CD4-positive, CD25-positive, alpha-beta regulatory T cell (primary cell): ENCODE measurements around the gene BARX1. TPM values are rescaled to one million over a fixed set of nuclear protein-coding genes. Genes with fewer than 3 reads are reported as not detected.
"Not testable (repeated sequence)": the region's sequence is repeated elsewhere in the genome, so short reads cannot be mapped to it uniquely, and the experiment has no call there.

Source experiments
- ATAC-seq, 2 donors: fragments of 150-1000 bp; cut with Tn5 transposase; one replicate each; pipeline ENCODE4 v1.10.0; 2021; ENCODE audit warnings: low read depth in 2 of 2, moderate number of reproducible peaks in 2 of 2, moderate library complexity in 1 of 2
- DNase-seq, 3 donors: peaks; one replicate each; pipeline versions ENCODE4 v3.0.0 to v3.0.0-alpha.2; 2012 to 2022; ENCODE audit warnings: mixed read lengths in 1 of 3
- H3K27ac ChIP-seq: one replicate; pipeline ENCODE4 v1.7.0; 2013; ENCODE audit warnings: mild to moderate bottlenecking, low read length; ENCODE audit not compliant: insufficient read depth, poor library complexity, severe bottlenecking
- H3K27me3 ChIP-seq: one replicate; pipeline ENCODE4 v1.7.0; 2013; ENCODE audit warnings: low read length; ENCODE audit not compliant: control insufficient read depth, insufficient read depth
- H3K36me3 ChIP-seq: one replicate; pipeline ENCODE4 v1.7.0; 2013; ENCODE audit warnings: mild to moderate bottlenecking, low read length, moderate library complexity; ENCODE audit not compliant: control insufficient read depth, insufficient read depth
- H3K4me1 ChIP-seq: 2 replicates; pipeline ENCODE4 v1.7.0; 2013; ENCODE audit warnings: mild to moderate bottlenecking, low read length; ENCODE audit not compliant: insufficient read depth, control insufficient read depth, poor library complexity, severe bottlenecking
- H3K4me3 ChIP-seq: one replicate; pipeline ENCODE4 v1.7.0; 2013; ENCODE audit warnings: low read depth, mild to moderate bottlenecking, low read length, moderate library complexity
- H3K9me3 ChIP-seq, 2 experiments: 1 replicate in 1 of 2; 2 replicates in 1 of 2; pipeline ENCODE4 v1.7.0; 2013; ENCODE audit warnings: low read length in 2 of 2, mild to moderate bottlenecking in 1 of 2, moderate library complexity in 1 of 2; ENCODE audit not compliant: control insufficient read depth in 2 of 2
- H3K27ac Mint-ChIP-seq, 3 donors: one replicate each; pipeline ENCODE4 v1.8.0; 2020 to 2022; ENCODE audit warnings: mild to moderate bottlenecking in 3 of 3, mixed read lengths in 3 of 3, moderate library complexity in 2 of 3
- H3K27me3 Mint-ChIP-seq: one replicate; pipeline ENCODE4 v1.8.0; 2022; ENCODE audit warnings: mild to moderate bottlenecking, mixed read lengths
- H3K36me3 Mint-ChIP-seq: one replicate; pipeline ENCODE4 v1.8.0; 2020; ENCODE audit warnings: mixed read lengths
- H3K4me1 Mint-ChIP-seq, 4 donors: one replicate each; pipeline ENCODE4 v1.8.0; 2020 to 2022; ENCODE audit warnings: mixed read lengths in 4 of 4, mild to moderate bottlenecking in 1 of 4
- H3K4me3 Mint-ChIP-seq, 4 donors: one replicate each; pipeline ENCODE4 v1.8.0; 2020 to 2022; ENCODE audit warnings: mild to moderate bottlenecking in 4 of 4, mixed read lengths in 4 of 4, moderate library complexity in 3 of 4
- H3K9me3 Mint-ChIP-seq, 7 donors: one replicate each; pipeline ENCODE4 v1.8.0; 2020 to 2022; ENCODE audit warnings: mixed read lengths in 7 of 7, mild to moderate bottlenecking in 3 of 7, moderate library complexity in 2 of 7
- polyA plus RNA-seq, 4 donors: library from polyadenylated mRNA; unstranded; fragments of 300-500 nt; fragmentation: Illumina TruSeq; gene quantifications; one replicate each; pipeline ENCODE4 v1.2.3, GENCODE V29; 2021
- total RNA-seq: library from RNA; stranded (reverse); gene quantifications from one replicate; pipeline ENCODE4 v1.2.3, GENCODE V29; 2022

The BARX1 gene
- total and polyA plus RNA-seq, 5 donors from 2014 or later = not detected

- Histone ChIP-seq H3K4me3 (no peak overlapping the region), H3K36me3 (no peaks in the 10 kb centered on the region), H3K27ac (no peak overlapping the region), H3K27me3 (peaks cover 25% of the 10 kb centered on the region), H3K4me1 (no peaks in the 10 kb centered on the region), H3K9me3 (no peaks in the 10 kb centered on the region)
- H3K9me3 Mint-ChIP-seq = peaks cover 0 to 3% (median 0%) of the 10 kb centered on the region in 7 donors
- DNase-seq = no peak
- H3K36me3 Mint-ChIP-seq = peaks cover 3% of the 10 kb centered on the region
- no peak for ATAC-seq
- H3K27ac Mint-ChIP-seq = no peak overlapping the region
- no peak overlapping the region for H3K4me3 Mint-ChIP-seq
- peaks cover 48% of the 10 kb centered on the region for H3K27me3 Mint-ChIP-seq
- peaks cover 0 to 12% (median 2%) of the 10 kb centered on the region in 4 donors for H3K4me1 Mint-ChIP-seq
Observed at GRCh38 chr9:93940951-93941350, 14.2 kb downstream of the BARX1 start.

GRCh38 chr9:93939589-93939988, 15.6 kb downstream of the BARX1 start:
- not testable (repeated sequence) for H3K4me3 ChIP-seq, H3K4me3 Mint-ChIP-seq, H3K4me1 ChIP-seq, DNase-seq, ATAC-seq, H3K4me1 Mint-ChIP-seq, H3K9me3 ChIP-seq, H3K36me3 ChIP-seq, H3K27ac ChIP-seq, H3K9me3 Mint-ChIP-seq, H3K27ac Mint-ChIP-seq, H3K36me3 Mint-ChIP-seq
- H3K27me3 Mint-ChIP-seq = peaks cover 39% of the 10 kb centered on the region
- peaks cover 20% of the 10 kb centered on the region for H3K27me3 ChIP-seq

- no peak overlapping the region for H3K27ac Mint-ChIP-seq
- no peak for ATAC-seq
- Histone ChIP-seq H3K4me1 (no peaks in the 10 kb centered on the region), H3K36me3 (no peaks in the 10 kb centered on the region), H3K9me3 (no peaks in the 10 kb centered on the region), H3K27ac (no peak overlapping the region), H3K27me3 (peaks cover 13% of the 10 kb centered on the region), H3K4me3 (no peak overlapping the region)
- peaks cover 21% of the 10 kb centered on the region for H3K27me3 Mint-ChIP-seq
- no peaks in the 10 kb centered on the region for H3K4me1 Mint-ChIP-seq
- no peaks in the 10 kb centered on the region for H3K36me3 Mint-ChIP-seq
- DNase-seq = no peak
- H3K4me3 Mint-ChIP-seq = no peak overlapping the region
- no peaks in the 10 kb centered on the region for H3K9me3 Mint-ChIP-seq
Observed at GRCh38 chr9:93937193-93937592, 18.0 kb downstream of the BARX1 start.

GRCh38 chr9:93931905-93932304, 23.2 kb downstream of the BARX1 start:
- peaks cover 9% of the 10 kb centered on the region for H3K27me3 ChIP-seq
- no peak for DNase-seq

GRCh38 chr9:93930070-93930469, 25.1 kb downstream of the BARX1 start:
- H3K36me3 ChIP-seq = no peaks in the 10 kb centered on the region
- H3K4me1 ChIP-seq = no peaks in the 10 kb centered on the region
- H3K27me3 ChIP-seq = peaks cover 6% of the 10 kb centered on the region
- no peaks in the 10 kb centered on the region for H3K4me1 Mint-ChIP-seq
- H3K4me3 ChIP-seq = no peak overlapping the region
- no peak overlapping the region for H3K27ac Mint-ChIP-seq
- peaks cover 0 to 2% (median 0%) of the 10 kb centered on the region in 7 donors for H3K9me3 Mint-ChIP-seq
- H3K4me3 Mint-ChIP-seq = peak overlapping the region in 1 of 4 donors; percentile 12
- peaks cover 22% of the 10 kb centered on the region for H3K27me3 Mint-ChIP-seq
- DNase-seq (no peak), ATAC-seq (no peak)
- H3K9me3 ChIP-seq = no peaks in the 10 kb centered on the region
- no peaks in the 10 kb centered on the region for H3K36me3 Mint-ChIP-seq
- H3K27ac ChIP-seq = no peak overlapping the region

More at GRCh38 chr9:93931905-93932304, 23.2 kb downstream of the BARX1 start:
- no peak overlapping the region for H3K27ac ChIP-seq
- no peak overlapping the region for H3K27ac Mint-ChIP-seq
- no peak overlapping the region for H3K4me3 ChIP-seq
- ATAC-seq = no peak
- no peak overlapping the region for H3K4me3 Mint-ChIP-seq
- H3K4me1 ChIP-seq = no peaks in the 10 kb centered on the region
- no peaks in the 10 kb centered on the region for H3K9me3 ChIP-seq
- H3K36me3 Mint-ChIP-seq = no peaks in the 10 kb centered on the region
- peaks cover 25% of the 10 kb centered on the region for H3K27me3 Mint-ChIP-seq
- peaks cover 0 to 2% (median 0%) of the 10 kb centered on the region in 7 donors for H3K9me3 Mint-ChIP-seq
- H3K4me1 Mint-ChIP-seq = no peaks in the 10 kb centered on the region
- no peaks in the 10 kb centered on the region for H3K36me3 ChIP-seq

- no peaks in the 10 kb centered on the region for H3K4me1 Mint-ChIP-seq
- H3K27ac ChIP-seq = no peak overlapping the region
- DNase-seq = no peak
- H3K9me3 Mint-ChIP-seq = peaks cover 0 to 2% (median 0%) of the 10 kb centered on the region in 7 donors
- H3K4me1 ChIP-seq = no peaks in the 10 kb centered on the region
- no peaks in the 10 kb centered on the region for H3K9me3 ChIP-seq
- peaks cover 6% of the 10 kb centered on the region for H3K27me3 ChIP-seq
- H3K27me3 Mint-ChIP-seq = peaks cover 22% of the 10 kb centered on the region
- no peak overlapping the region for H3K4me3 Mint-ChIP-seq
- H3K36me3 ChIP-seq = no peaks in the 10 kb centered on the region
- ATAC-seq = no peak
- no peak overlapping the region for H3K27ac Mint-ChIP-seq
- H3K36me3 Mint-ChIP-seq = no peaks in the 10 kb centered on the region
- no peak overlapping the region for H3K4me3 ChIP-seq
Observed at GRCh38 chr9:93929231-93929630, 25.9 kb downstream of the BARX1 start.

GRCh38 chr9:93922535-93922934, 32.6 kb downstream of the BARX1 start:
- H3K9me3 Mint-ChIP-seq = peaks cover 0 to 2% (median 0%) of the 10 kb centered on the region in 7 donors
- no peaks in the 10 kb centered on the region for H3K4me1 Mint-ChIP-seq
- no peak overlapping the region for H3K4me3 Mint-ChIP-seq
- no peaks in the 10 kb centered on the region for H3K36me3 Mint-ChIP-seq
- no peaks in the 10 kb centered on the region for H3K27me3 ChIP-seq
- no peak for ATAC-seq
- no peak for DNase-seq
- H3K36me3 ChIP-seq = no peaks in the 10 kb centered on the region
- H3K27ac ChIP-seq = no peak overlapping the region
- H3K27ac Mint-ChIP-seq = peak overlapping the region in 1 of 3 donors; percentile 6
- no peak overlapping the region for H3K4me3 ChIP-seq
- peaks cover 7% of the 10 kb centered on the region for H3K27me3 Mint-ChIP-seq
- no peaks in the 10 kb centered on the region for H3K4me1 ChIP-seq
- no peaks in the 10 kb centered on the region for H3K9me3 ChIP-seq

GRCh38 chr9:93920131-93920800, 34.9 kb downstream of the BARX1 start:
- H3K4me3 Mint-ChIP-seq = no peak overlapping the region
- no peak overlapping the region for H3K4me3 ChIP-seq
- peaks cover 0 to 2% (median 0%) of the 10 kb centered on the region in 7 donors for H3K9me3 Mint-ChIP-seq
- H3K27me3 ChIP-seq = no peaks in the 10 kb centered on the region
- no peak overlapping the region for H3K27ac ChIP-seq
- no peaks in the 10 kb centered on the region for H3K36me3 Mint-ChIP-seq
- H3K27ac Mint-ChIP-seq = no peak overlapping the region
- ATAC-seq = no peak
- no peak for DNase-seq
- H3K27me3 Mint-ChIP-seq = no peaks in the 10 kb centered on the region
- no peaks in the 10 kb centered on the region for H3K4me1 ChIP-seq
- peaks cover 0 to 3% (median 0%) of the 10 kb centered on the region in 4 donors for H3K4me1 Mint-ChIP-seq
- H3K9me3 ChIP-seq = no peaks in the 10 kb centered on the region
- no peaks in the 10 kb centered on the region for H3K36me3 ChIP-seq
